HG03045 (cell line): ENCODE measurements around the gene HSPB2.

Experiments
- ATAC-seq: cut with Tn5 transposase; IDR thresholded peaks from one replicate; pipeline ENCODE4 v1.9.1; 2021; ENCODE audit warnings: mild to moderate bottlenecking, moderate library complexity; ENCODE audit not compliant: unreplicated experiment

Gene HSPB2

DNA sequence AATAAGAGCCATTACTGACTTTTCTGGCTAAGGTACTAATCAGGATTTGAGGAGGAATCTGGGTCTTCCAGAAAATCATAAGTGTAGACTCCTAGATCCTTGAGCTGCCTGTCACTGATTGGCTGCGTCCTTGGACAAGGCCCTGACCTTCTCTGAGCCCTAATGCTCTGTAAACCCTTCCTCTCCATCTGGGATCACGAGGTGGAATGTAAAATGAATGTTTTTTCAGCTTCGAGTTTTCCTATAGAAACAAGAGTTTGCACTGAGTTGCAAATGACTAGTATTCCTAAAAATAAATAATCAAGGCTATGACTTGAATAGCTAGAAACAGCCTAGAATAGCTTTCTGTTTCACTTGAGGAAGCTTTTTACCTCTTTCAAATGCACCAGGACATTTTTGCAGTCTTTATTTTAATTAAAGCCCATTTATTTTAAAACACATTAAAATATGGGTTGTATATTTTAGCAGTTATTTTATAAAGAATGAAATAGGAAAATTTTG, 23.6 kb downstream of the HSPB2 start:
- no peak for ATAC-seq

DNA sequence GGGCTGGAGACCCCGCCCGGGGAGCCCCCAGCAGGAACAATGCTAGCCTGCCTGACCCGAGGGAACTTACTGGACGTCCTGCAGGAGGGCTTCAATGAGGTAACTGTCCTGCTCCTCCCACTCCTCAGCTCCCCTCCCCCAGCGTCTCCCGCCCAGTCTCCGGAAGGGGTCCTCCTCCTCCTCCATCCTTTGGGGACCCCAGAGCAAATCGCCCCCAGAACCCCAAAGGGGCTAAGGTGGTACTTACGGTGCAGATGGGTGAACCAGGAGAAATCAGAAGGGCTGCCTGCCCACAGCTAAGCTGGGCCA, 24.9 kb downstream of the HSPB2 start:
- ATAC-seq = no peak

GRCh38 chr11:111937844-111938243, 25.3 kb downstream of the HSPB2 start:
- ATAC-seq = no peak

- peak; percentile 87 for ATAC-seq
These were observed 26.2 kb downstream of the HSPB2 start for GRCh38 chr11:111938687-111939160.

- ATAC-seq = no peak
These were observed 27.5 kb downstream of the HSPB2 start for GRCh38 chr11:111939836-111940604.

- ATAC-seq = no peak
These were observed 29.4 kb downstream of the HSPB2 start for GRCh38 chr11:111941963-111942362.

DNA sequence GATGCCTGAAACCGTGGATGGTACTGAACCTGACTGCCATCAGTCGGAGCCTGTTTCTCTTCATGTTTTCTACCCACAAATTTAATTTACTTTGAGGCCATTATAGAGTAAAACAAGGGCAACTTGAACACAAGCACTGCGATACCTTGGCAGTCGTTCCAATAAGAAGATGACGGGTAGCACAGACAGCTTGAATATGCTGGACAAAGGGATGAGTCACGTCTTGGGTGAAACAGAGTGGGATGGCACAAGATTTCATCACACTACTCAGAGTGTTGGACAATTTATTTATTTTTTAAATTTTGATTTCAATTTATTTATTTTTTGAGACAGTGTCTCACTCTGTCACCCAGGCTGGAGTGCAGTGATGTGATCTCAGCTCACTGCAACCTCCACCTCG, 30.3 kb downstream of the HSPB2 start:
- ATAC-seq = no peak

GRCh38 chr11:111944139-111944538, 31.6 kb downstream of the HSPB2 start:
- ATAC-seq = no peak

- ATAC-seq = no peak
These were observed 32.1 kb downstream of the HSPB2 start for GRCh38 chr11:111944651-111945051.

- ATAC-seq = no peak
These were observed 32.7 kb downstream of the HSPB2 start for GRCh38 chr11:111945198-111945597.

DNA sequence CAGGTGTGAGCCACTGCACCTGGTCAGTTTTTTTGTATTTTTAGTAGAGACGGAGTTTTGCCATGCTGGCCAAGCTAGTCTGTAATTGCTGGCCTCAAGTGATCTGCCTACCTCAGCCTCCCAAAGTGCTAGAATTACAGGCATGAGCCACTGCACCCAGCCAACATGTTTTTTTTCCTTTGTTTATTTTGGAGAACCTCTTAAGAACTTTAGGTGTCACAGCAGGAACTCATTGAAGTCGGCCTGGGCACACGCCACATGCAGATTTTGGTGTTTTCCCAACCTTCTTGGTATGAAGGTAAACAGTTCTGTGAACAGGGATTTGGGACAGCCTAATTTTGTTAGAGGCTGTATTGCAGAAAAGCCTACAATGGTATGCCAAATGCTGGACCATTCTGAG, 34.0 kb downstream of the HSPB2 start:
- no peak for ATAC-seq

GRCh38 chr11:111947143-111947542, 34.6 kb downstream of the HSPB2 start:
- ATAC-seq = no peak

DNA sequence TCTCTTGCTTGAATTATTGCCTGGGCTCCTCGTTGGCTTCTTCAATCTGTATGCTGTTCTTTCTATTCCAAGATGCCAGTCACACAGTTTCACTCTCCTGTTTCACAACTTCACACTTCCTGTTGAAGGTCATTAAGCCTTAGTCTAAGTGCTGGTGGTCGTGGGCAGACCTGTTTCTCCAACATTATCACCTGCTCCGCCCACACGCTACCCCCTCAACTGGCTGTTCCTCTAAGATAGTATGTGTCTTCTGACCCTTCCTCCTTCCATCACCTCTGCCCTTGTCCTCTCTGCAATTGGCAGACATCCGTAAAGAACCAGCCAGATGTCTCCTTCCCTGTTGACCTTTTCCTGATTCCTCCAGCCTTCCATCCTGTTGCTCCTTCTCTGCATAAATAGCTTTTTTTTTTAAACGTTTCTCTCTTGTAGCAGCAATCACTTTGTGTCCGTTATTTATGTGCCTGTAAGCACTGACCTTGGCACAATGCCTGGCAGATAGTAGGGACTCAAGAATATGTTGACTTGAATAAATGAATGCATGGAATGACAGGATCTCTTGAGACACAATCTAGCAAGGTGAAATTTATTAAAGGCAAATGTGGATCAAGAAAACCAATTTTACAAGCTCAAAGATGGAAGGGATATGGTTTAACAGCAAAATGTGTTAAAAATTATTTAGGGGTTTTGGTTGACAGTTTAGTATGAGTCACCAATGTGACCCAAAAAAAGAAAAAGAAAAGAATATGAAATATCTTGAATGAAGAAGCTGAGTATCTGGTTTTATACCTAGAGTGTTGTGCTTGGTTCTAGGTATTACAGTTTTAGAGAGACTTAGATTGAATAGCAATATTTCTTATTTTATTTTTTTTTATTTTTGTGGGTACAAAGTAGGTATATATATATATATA, 37.2 kb downstream of the HSPB2 start:
- no peak for ATAC-seq

GRCh38 chr11:111951565-111951964, 39.0 kb downstream of the HSPB2 start:
- ATAC-seq = no peak

DNA sequence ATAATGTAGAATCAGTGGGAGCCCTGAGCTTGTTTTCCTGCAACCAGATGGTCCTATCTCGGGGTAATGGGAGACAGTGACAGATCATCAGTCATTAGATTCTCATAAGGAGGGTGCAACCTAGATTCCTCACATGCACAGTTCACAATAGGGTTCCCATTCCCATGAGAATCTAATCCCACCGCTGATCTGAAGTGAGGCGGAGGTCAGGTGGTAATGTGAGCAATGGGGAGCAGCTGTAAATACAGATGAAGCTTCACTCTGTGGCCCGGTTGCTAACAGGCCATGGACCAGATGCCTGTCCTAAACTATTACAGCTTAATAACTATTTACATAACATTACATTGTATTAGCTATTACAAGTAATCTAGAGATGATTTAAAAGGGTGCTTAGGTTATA, 41.6 kb downstream of the HSPB2 start:
- ATAC-seq = no peak

DNA sequence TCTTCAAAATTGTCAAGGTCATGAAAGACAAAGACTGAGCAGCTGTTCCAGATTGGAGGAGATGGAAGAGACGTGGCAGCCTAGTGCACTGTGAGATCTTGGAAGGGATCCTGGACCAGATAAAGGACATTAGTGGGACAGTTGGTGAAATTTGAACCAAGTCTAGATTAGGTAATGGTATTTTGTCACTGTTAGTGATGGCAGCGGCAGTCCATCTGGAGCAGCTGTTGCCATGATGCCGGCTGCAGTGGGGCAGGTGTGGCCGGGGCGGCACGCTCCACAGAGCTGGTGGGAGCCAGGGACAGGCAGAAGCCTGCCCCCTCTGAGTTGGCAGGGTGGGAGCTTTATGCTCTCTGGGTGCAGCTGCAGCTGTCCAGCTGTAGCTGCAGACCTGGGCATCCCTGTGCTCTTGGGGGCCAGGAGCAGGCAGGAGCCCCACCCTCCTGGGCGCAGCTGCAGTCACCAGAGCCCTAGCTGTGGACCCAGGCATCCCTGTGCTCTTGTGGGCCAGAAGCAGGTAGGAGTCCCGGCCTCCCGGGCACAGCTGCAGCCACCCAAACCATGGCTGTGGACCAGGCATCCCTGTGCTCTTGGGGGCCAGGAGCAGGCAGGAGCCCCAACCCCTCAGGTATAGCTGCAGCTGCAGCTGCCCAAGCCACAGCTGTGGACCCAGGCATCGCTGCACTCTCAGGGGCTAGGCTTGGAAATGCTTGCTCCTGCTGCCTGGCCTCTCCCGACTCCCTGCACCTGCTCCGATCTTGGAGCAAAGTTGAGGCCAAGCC, 45.3 kb downstream of the HSPB2 start:
- ATAC-seq = no peak

- no peak for ATAC-seq
These were observed 48.4 kb downstream of the HSPB2 start for GRCh38 chr11:111960916-111961315.

DNA sequence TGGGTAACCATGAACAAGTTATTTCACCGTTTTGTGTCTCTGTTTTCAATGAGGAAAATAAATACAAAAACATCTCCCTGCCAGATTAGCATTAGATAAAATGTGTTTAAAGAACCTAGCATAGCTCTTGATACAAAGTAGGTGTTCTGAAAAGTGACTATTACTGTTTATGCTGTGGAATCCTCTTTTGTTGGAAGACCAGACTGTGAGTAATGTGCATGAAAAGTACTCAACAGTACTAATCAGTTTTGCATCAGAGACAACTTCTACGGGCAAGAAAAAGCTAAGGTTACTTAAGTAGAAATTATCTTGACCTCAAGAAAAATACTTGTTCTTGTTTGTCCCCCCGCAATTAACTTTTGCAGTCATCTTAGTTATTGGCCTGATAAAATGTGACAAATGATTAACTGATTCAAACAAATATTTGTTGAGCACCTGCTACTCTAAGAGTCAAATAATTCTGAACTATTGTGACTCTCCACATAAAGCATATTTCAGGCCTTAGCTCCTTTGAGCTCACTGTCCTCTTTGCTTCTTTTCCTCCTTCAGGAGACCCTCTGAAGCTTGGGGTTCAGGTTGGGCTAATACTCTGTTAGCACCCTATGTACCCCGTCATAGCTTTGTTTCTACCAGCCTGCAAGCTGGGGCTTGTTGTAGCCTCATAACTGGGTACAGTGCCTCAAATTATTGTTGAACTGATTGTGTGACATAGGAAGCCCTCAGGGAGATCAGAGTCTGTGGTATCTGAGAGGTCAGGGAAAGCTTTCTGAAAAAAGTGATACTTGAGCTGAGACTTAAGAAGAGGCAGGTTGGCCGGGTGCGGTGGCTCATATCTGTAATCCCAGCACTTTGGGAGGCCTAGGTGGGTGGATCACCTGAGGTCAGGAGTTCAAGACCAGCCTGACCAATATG, 49.1 kb downstream of the HSPB2 start:
- no peak for ATAC-seq
